Glutamatergic neuron (in vitro differentiated cells): ENCODE data around the gene CST6. TPM values are rescaled to one million over a fixed set of nuclear protein-coding genes. Genes with fewer than 3 reads are reported as not detected.

Experiments
- DNase-seq: peaks from one replicate; pipeline ENCODE4 v3.0.0; 2022
- H3K27ac Mint-ChIP-seq: one replicate; pipeline ENCODE4 v1.8.0; 2020; ENCODE audit warnings: mild to moderate bottlenecking, mixed read lengths, inconsistent platforms; ENCODE audit not compliant: unreplicated experiment
- H3K27me3 Mint-ChIP-seq: one replicate; pipeline ENCODE4 v1.8.0; 2020; ENCODE audit warnings: mild to moderate bottlenecking, moderate library complexity, mixed read lengths, inconsistent platforms; ENCODE audit not compliant: unreplicated experiment
- H3K36me3 Mint-ChIP-seq: one replicate; pipeline ENCODE4 v1.8.0; 2020; ENCODE audit warnings: mild to moderate bottlenecking, mixed read lengths, inconsistent platforms; ENCODE audit not compliant: unreplicated experiment
- H3K4me1 Mint-ChIP-seq: one replicate; pipeline ENCODE4 v1.8.0; 2020; ENCODE audit warnings: mild to moderate bottlenecking, low read depth, mixed read lengths, inconsistent platforms; ENCODE audit not compliant: unreplicated experiment
- H3K4me3 Mint-ChIP-seq: one replicate; pipeline ENCODE4 v1.8.0; 2020; ENCODE audit warnings: mild to moderate bottlenecking, mixed read lengths, inconsistent platforms; ENCODE audit not compliant: unreplicated experiment
- H3K9me3 Mint-ChIP-seq: one replicate; pipeline ENCODE4 v1.8.0; 2020; ENCODE audit warnings: mild to moderate bottlenecking, moderate library complexity, mixed read lengths, inconsistent platforms; ENCODE audit not compliant: unreplicated experiment
- total RNA-seq: library from RNA; stranded (reverse); fragmentation: NEBNext Ultra II Directional; extraction: Animal tissue kit (Norgen Biotek cat#: 25700); gene quantifications from one replicate; pipeline ENCODE4 v1.2.1, GENCODE V29; 2021; ENCODE audit not compliant: unreplicated experiment
- TF ChIP-seq, protein P1 (sequence below): fragments of 200-600 bp; sonication (generic); IDR thresholded peaks from one replicate; pipeline ENCODE4 v1.5.0; 2021; ENCODE audit not compliant: partially characterized antibody, unreplicated experiment

CST6 gene
- total RNA-seq, 1 donor from 2014 or later = not detected

DNA sequence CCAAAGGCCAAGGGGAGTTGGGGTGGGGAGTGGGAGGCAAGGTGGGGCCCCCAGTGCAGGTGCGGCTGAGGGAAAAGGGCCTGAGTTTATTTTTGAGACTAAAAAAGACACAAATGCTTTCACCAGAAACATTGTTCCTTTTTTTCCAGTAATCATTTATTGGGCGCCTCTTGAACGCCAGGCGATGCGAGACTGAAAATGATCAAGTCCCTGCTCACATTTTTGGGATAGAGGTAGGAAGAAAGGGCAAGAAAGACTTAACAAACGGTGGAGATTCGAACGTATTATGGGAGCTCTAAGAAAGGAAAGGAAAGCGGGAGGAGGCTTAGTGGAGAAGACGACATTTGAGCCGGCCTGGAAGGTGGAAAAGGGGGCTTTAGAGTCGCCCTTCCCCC, 39.6 kb downstream of the CST6 start:
- Mint-ChIP-seq H3K4me3 (peak overlapping the region; percentile 95), H3K36me3 (no peaks in the 10 kb centered on the region), H3K4me1 (peaks cover 22% of the 10 kb centered on the region), H3K27me3 (peaks cover 8% of the 10 kb centered on the region), H3K9me3 (peaks cover 10% of the 10 kb centered on the region), H3K27ac (peak overlapping the region; percentile 97)
- DNase-seq = no peak
- TF ChIP-seq, protein P1, sequence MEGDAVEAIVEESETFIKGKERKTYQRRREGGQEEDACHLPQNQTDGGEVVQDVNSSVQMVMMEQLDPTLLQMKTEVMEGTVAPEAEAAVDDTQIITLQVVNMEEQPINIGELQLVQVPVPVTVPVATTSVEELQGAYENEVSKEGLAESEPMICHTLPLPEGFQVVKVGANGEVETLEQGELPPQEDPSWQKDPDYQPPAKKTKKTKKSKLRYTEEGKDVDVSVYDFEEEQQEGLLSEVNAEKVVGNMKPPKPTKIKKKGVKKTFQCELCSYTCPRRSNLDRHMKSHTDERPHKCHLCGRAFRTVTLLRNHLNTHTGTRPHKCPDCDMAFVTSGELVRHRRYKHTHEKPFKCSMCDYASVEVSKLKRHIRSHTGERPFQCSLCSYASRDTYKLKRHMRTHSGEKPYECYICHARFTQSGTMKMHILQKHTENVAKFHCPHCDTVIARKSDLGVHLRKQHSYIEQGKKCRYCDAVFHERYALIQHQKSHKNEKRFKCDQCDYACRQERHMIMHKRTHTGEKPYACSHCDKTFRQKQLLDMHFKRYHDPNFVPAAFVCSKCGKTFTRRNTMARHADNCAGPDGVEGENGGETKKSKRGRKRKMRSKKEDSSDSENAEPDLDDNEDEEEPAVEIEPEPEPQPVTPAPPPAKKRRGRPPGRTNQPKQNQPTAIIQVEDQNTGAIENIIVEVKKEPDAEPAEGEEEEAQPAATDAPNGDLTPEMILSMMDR = no peak

- DNase-seq = peak; percentile 95
- Mint-ChIP-seq H3K4me3 (peak within 1 kb of the TSS; percentile 95), H3K27ac (peak within 1 kb of the TSS; percentile 97), H3K9me3 (peaks cover 10% of the 10 kb centered on the region), H3K27me3 (peaks cover 8% of the 10 kb centered on the region), H3K36me3 (no peaks in the 10 kb centered on the region), H3K4me1 (peaks cover 22% of the 10 kb centered on the region)
- TF ChIP-seq, protein P1 = no peak
These were observed 40.2 kb downstream of the CST6 start, which contains the start of gene SF3B2 for GRCh38 chr11:66051766-66052663. Gene SF3B2 (plus strand): TSS chr11:66052364. CDS start chr11:66052385, 21 bp downstream.

GRCh38 chr11:66052664-66052982, 40.8 kb downstream of the CST6 start:
- Mint-ChIP-seq H3K4me3 (peak overlapping the region; percentile 94), H3K27ac (peak overlapping the region; percentile 86), H3K36me3 (no peaks in the 10 kb centered on the region), H3K4me1 (peaks cover 22% of the 10 kb centered on the region), H3K27me3 (peaks cover 8% of the 10 kb centered on the region), H3K9me3 (peaks cover 10% of the 10 kb centered on the region)
- DNase-seq = no peak
- TF ChIP-seq, protein P1 = no peak

DNA sequence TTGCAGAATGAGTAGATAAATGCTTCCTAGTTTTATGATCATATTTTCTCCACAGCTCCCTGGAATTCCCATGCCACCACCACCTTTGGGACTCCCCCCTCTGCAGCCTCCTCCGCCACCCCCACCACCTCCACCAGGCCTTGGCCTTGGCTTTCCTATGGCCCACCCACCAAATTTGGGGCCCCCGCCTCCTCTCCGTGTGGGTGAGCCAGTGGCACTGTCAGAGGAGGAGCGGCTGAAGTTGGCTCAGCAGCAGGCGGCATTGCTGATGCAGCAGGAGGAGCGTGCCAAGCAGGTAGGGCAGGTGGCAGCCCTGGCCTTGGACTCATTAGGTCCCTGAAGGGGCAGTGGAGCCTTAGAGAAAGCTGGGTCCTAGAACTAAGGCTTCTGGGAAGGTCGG, 43.2 kb downstream of the CST6 start:
- TF ChIP-seq, protein P1 = no peak
- peaks cover 17% of the 10 kb centered on the region for H3K4me1 Mint-ChIP-seq
- H3K27ac Mint-ChIP-seq = no peak overlapping the region
- no peak overlapping the region for H3K4me3 Mint-ChIP-seq
- H3K27me3 Mint-ChIP-seq = peaks cover 5% of the 10 kb centered on the region
- peaks cover 10% of the 10 kb centered on the region for H3K9me3 Mint-ChIP-seq
- DNase-seq = no peak
- H3K36me3 Mint-ChIP-seq = no peaks in the 10 kb centered on the region

DNA sequence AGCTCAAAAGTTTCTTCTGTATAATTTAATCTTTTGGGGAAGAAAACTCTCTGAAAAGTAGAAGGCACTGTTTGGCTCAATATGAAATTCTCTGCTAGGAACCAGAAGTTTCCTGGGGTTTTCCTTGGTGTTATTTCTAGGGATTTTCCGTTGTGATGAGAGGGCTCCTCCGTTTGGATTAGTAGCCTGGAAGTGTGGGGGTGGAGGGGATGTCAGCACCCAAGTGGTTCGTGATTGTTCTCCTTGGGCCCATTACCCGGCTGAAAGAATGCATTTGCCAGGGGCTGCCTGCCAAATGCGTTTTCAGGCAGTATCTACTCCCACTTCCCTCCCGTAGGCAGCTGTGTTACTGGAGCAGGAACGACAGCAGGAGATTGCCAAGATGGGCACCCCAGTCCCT, 44.7 kb downstream of the CST6 start:
- Mint-ChIP-seq H3K27ac (no peak overlapping the region), H3K4me3 (no peak overlapping the region), H3K27me3 (peaks cover 4% of the 10 kb centered on the region), H3K36me3 (no peaks in the 10 kb centered on the region), H3K9me3 (peaks cover 6% of the 10 kb centered on the region), H3K4me1 (peaks cover 6% of the 10 kb centered on the region)
- no peak for DNase-seq
- TF ChIP-seq, protein P1 = no peak
